Lung (tissue), 12 donors: ENCODE results near the gene ADAMTS13. TPM values are rescaled to one million over a fixed set of nuclear protein-coding genes. Genes with fewer than 3 reads are reported as not detected.

ENCODE experiments used
- ATAC-seq: fragments of 200-7000 bp; cut with Tn5 transposase; one replicate; pipeline ENCODE4 v1.9.1; 2020; ENCODE audit warnings: moderate number of reproducible peaks; ENCODE audit not compliant: insufficient read depth, low FRiP score
- DNase-seq, 3 donors: peaks; one replicate each; pipeline ENCODE4 v3.0.0-alpha.2; 2013 to 2017
- H3K27ac ChIP-seq, 2 donors: one replicate each; pipeline ENCODE4 v1.5.1; 2013; ENCODE audit warnings: mild to moderate bottlenecking in 2 of 2, moderate library complexity in 2 of 2, control low read depth in 1 of 2, inconsistent platforms in 1 of 2, low read depth in 1 of 2, low read length in 1 of 2
- H3K27me3 ChIP-seq, 3 donors: one replicate each; pipeline ENCODE4 v1.5.1; 2013; ENCODE audit warnings: low read length in 2 of 3; ENCODE audit not compliant: control insufficient read depth in 3 of 3, insufficient read depth in 3 of 3
- H3K36me3 ChIP-seq, 4 donors: one replicate each; pipeline ENCODE4 v1.5.1; 2013; ENCODE audit warnings: low read length in 4 of 4, mild to moderate bottlenecking in 1 of 4, moderate library complexity in 1 of 4; ENCODE audit not compliant: control insufficient read depth in 4 of 4, insufficient read depth in 4 of 4
- H3K4me1 ChIP-seq, 5 donors: one replicate each; pipeline ENCODE4 v1.5.1; 2013; ENCODE audit warnings: low read length in 5 of 5, mild to moderate bottlenecking in 2 of 5, moderate library complexity in 1 of 5; ENCODE audit not compliant: control insufficient read depth in 5 of 5, insufficient read depth in 5 of 5
- H3K4me3 ChIP-seq: one replicate; pipeline ENCODE4 v1.5.1; 2013; ENCODE audit warnings: mild to moderate bottlenecking, control low read depth, moderate library complexity
- H3K9ac ChIP-seq, 2 donors: one replicate each; pipeline ENCODE4 v1.5.1; 2013; ENCODE audit warnings: low read length in 2 of 2, control low read depth in 1 of 2; ENCODE audit not compliant: insufficient read depth in 1 of 2
- H3K9me3 ChIP-seq, 4 donors: one replicate each; pipeline ENCODE4 v1.5.1; 2013; ENCODE audit warnings: low read length in 3 of 4, mild to moderate bottlenecking in 1 of 4, moderate library complexity in 1 of 4; ENCODE audit not compliant: control insufficient read depth in 4 of 4, insufficient read depth in 3 of 4
- WGBS, 2 donors: extraction: QIAGEN DNeasy Blood & Tissue Kit; methylation state at CpG; one replicate each; pipeline ENCODE4 v1.1.7; 2013; 5-methylcytosine and 5-hydroxymethylcytosine counted together
- polyA plus RNA-seq, 2 donors: library from polyadenylated mRNA; stranded (reverse); fragments of 200-250 nt; gene quantifications; one replicate each; pipeline ENCODE4 v1.2.1, GENCODE V29; 2013
- total RNA-seq, 2 donors: library from RNA; depleted of rRNA in 1 of 2; stranded (reverse); fragments of >200 nt in 1 of 2; gene quantifications; one replicate each; pipeline ENCODE4 v1.2.1, GENCODE V29; 2014 to 2021
- TF ChIP-seq, protein P1 (sequence below): IDR thresholded peaks from 2 replicates; pipeline ENCODE4 v1.5.1; 2012; ENCODE audit warnings: mild to moderate bottlenecking; ENCODE audit errors: control extremely low read depth, extremely low read depth
- donor health status: control.
- donor health status: control.
- donor health status: Bipolar disorder and iron deficiency.
- donor health status: healthy.
- donor health status: DM: yes; HTN: yes; CAD: no.

ADAMTS13 gene
- total and polyA plus RNA-seq, 4 donors, result 1.0 to 4.1 (median 2.9) TPM

- WGBS, 2 donors, result 92 to 97% methylated on average over 20 of the region's 20 CpGs
- TF ChIP-seq, protein P1, sequence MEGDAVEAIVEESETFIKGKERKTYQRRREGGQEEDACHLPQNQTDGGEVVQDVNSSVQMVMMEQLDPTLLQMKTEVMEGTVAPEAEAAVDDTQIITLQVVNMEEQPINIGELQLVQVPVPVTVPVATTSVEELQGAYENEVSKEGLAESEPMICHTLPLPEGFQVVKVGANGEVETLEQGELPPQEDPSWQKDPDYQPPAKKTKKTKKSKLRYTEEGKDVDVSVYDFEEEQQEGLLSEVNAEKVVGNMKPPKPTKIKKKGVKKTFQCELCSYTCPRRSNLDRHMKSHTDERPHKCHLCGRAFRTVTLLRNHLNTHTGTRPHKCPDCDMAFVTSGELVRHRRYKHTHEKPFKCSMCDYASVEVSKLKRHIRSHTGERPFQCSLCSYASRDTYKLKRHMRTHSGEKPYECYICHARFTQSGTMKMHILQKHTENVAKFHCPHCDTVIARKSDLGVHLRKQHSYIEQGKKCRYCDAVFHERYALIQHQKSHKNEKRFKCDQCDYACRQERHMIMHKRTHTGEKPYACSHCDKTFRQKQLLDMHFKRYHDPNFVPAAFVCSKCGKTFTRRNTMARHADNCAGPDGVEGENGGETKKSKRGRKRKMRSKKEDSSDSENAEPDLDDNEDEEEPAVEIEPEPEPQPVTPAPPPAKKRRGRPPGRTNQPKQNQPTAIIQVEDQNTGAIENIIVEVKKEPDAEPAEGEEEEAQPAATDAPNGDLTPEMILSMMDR, result no peak
- no peak overlapping the region for H3K9ac ChIP-seq
- H3K9me3 ChIP-seq, result no peaks in the 10 kb centered on the region
- no peaks in the 10 kb centered on the region for H3K4me1 ChIP-seq
- DNase-seq (no peak), ATAC-seq (no peak)
- H3K27ac ChIP-seq, result no peak overlapping the region
- H3K4me3 ChIP-seq, result no peak overlapping the region
- no peaks in the 10 kb centered on the region for H3K36me3 ChIP-seq
- no peaks in the 10 kb centered on the region for H3K27me3 ChIP-seq
Observed at GRCh38 chr9:133437753-133438531, 15.8 kb downstream of the ADAMTS13 start.

DNA sequence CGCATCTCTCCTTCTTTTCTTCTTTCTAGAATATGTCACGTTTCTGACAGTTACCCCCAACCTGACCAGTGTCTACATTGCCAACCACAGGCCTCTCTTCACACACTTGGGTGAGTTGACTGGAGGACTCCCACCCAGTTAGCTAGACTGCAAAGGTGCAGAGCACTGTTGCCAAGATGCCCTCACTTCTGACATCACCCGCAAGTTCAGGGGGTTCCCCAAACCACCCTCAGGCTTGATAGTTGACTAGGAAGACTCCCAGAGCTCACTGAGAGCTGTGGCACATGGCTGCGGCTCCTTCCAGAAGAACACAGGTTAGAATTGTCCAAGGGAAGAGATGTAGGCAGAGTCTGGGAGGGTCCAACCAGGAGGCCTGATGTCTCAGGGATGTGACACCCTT is 17.2 kb downstream of the ADAMTS13 start:
- H3K4me3 ChIP-seq, result no peak overlapping the region
- 70 to 74% methylated on average over 4 of the region's 4 CpGs for WGBS, 2 donors
- H3K9me3 ChIP-seq, result no peaks in the 10 kb centered on the region
- ATAC-seq (no peak), DNase-seq (no peak)
- no peak overlapping the region for H3K27ac ChIP-seq
- H3K27me3 ChIP-seq, result no peaks in the 10 kb centered on the region
- no peaks in the 10 kb centered on the region for H3K4me1 ChIP-seq
- H3K36me3 ChIP-seq, result no peaks in the 10 kb centered on the region
- no peak overlapping the region for H3K9ac ChIP-seq
- TF ChIP-seq, protein P1, result no peak

DNA sequence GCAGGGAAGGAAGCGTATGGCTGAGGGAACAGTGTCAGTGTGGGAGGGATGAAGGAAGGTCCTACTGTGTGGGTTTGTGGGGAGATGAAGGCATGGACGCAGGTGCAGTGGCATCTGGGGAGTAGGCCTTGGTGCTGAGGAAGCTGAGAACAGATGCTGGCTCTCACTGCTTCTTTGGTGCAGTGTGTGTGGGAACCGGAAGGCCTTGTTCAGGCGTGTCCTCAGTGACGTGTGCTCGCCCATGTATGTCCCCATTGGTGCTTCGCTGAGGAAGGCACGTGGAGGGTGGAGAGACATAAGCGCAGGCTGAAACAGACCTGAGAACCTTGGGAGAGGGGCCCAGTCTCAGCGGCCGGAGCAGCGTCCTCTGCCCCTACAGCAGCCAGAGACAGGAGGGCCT is 18.7 kb downstream of the ADAMTS13 start:
- TF ChIP-seq, protein P1, result no peak
- WGBS, 2 donors, result 94 to 95% methylated on average over 12 of the region's 12 CpGs

More for the DNA sequence above, 18.7 kb downstream of the ADAMTS13 start:
- Histone ChIP-seq H3K36me3 (no peaks in the 10 kb centered on the region), H3K27me3 (no peaks in the 10 kb centered on the region), H3K9ac (no peak overlapping the region), H3K27ac (no peak overlapping the region), H3K4me3 (no peak overlapping the region), H3K4me1 (no peaks in the 10 kb centered on the region), H3K9me3 (no peaks in the 10 kb centered on the region)
- ATAC-seq (no peak), DNase-seq (no peak)
